A172 (cell line): ENCODE results near the gene APP. TPM values are rescaled to one million over a fixed set of nuclear protein-coding genes. Genes with fewer than 3 reads are reported as not detected.

Source experiments
- DNase-seq: peaks from one replicate; pipeline ENCODE4 v3.0.0-alpha.2; 2015; ENCODE audit warnings: low spot score
- total RNA-seq: library from RNA; depleted of rRNA; stranded (reverse); fragments of >200 nt; shearing (Covaris generic); gene quantifications from 2 replicates; pipeline ENCODE4 v1.2.3, GENCODE V29; 2014; rRNA removed

APP gene
- total RNA-seq: 337 and 367 TPM in 2 replicates

GRCh38 chr21:26170471-26171257 is at the start of gene APP:
APP (minus strand) TSS chr21:26170770; CDS start chr21:26170620, 150 bp downstream.
- DNase-seq: peak; percentile 71

GRCh38 chr21:26212220-26212619 is 41.6 kb upstream of the APP start:
- DNase-seq: no peak

GRCh38 chr21:26210614-26211013 is 40.0 kb upstream of the APP start:
- DNase-seq: no peak

GRCh38 chr21:26207021-26207420 is 36.5 kb upstream of the APP start:
- no peak for DNase-seq

- DNase-seq: no peak
These were observed 28.9 kb upstream of the APP start for GRCh38 chr21:26199456-26199855.

GRCh38 chr21:26195708-26196107 is 25.1 kb upstream of the APP start:
- DNase-seq: no peak

GRCh38 chr21:26194811-26195251 is 24.3 kb upstream of the APP start:
- no peak for DNase-seq

GRCh38 chr21:26194326-26194725 is 23.8 kb upstream of the APP start:
- DNase-seq: no peak

- DNase-seq: no peak
These were observed 21.0 kb upstream of the APP start for GRCh38 chr21:26191609-26192008.

GRCh38 chr21:26188422-26188821 is 17.9 kb upstream of the APP start:
- no peak for DNase-seq

- DNase-seq: no peak
These were observed 14.9 kb upstream of the APP start for GRCh38 chr21:26185446-26185845.

GRCh38 chr21:26185021-26185420 is 14.5 kb upstream of the APP start:
- no peak for DNase-seq

- DNase-seq: no peak
These were observed 8.9 kb upstream of the APP start for GRCh38 chr21:26179501-26179900.

- DNase-seq: peak; percentile 36
These were observed 7.3 kb upstream of the APP start for GRCh38 chr21:26177746-26178426.

- peak; percentile 67 for DNase-seq
These were observed 6.6 kb upstream of the APP start for GRCh38 chr21:26177187-26177586.

- DNase-seq: no peak
These were observed 909 bp upstream of the APP start for GRCh38 chr21:26171258-26172100.

- peak; percentile 68 for DNase-seq
These were observed 729 bp downstream of the APP start for GRCh38 chr21:26169611-26170470.

GRCh38 chr21:26169061-26169610 is 1.4 kb downstream of the APP start:
- peak; percentile 66 for DNase-seq

GRCh38 chr21:26168371-26168770 is 2.2 kb downstream of the APP start:
- no peak for DNase-seq

GRCh38 chr21:26167593-26167992 is 3.0 kb downstream of the APP start:
- DNase-seq: no peak

- DNase-seq: no peak
These were observed 5.2 kb downstream of the APP start for GRCh38 chr21:26165331-26165730.
